IPS-NIHi11 (cell line): ENCODE measurements around the gene CFL1.
A peak's percentile ranks its signal among the peaks of the same experiment; 100 is the strongest.
"Not testable (repeated sequence)": the region's sequence is repeated elsewhere in the genome, so short reads cannot be mapped to it uniquely, and the experiment has no call there.

Experiments used
- DNase-seq: peaks from one replicate; pipeline ENCODE4 v3.0.0; 2012; ENCODE audit warnings: mixed read lengths, low spot score

CFL1 gene

GRCh38 chr11:65857853-65858680, at the start of gene CFL1:
Gene CFL1 (minus strand): TSS chr11:65858180. CDS start chr11:65858099, 81 bp downstream.
- DNase-seq: peak; percentile 79

DNA sequence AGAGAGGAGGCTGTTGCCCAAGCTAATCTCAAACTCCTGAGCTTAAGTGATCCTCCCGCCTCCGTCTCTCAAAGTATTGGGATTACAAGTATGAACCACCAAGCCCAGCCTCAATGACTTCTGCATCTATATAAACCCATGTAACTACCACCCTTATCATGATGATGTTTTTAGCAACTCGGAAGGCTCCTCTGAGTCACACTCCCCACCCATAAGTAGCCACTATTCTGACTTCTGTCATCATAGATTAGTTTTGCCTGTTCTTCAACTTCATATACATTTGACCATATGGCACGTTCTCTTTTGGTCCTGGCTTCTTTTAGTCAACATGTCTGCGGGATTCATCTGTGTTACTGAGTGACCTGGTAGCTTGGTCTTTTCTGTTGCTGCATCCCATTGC, 48.6 kb upstream of the CFL1 start:
- no peak for DNase-seq

- DNase-seq: no peak
Observed at GRCh38 chr11:65903715-65904114, 45.7 kb upstream of the CFL1 start.

- DNase-seq: peak; percentile 55
Observed at GRCh38 chr11:65903068-65903481, 45.1 kb upstream of the CFL1 start.

DNA sequence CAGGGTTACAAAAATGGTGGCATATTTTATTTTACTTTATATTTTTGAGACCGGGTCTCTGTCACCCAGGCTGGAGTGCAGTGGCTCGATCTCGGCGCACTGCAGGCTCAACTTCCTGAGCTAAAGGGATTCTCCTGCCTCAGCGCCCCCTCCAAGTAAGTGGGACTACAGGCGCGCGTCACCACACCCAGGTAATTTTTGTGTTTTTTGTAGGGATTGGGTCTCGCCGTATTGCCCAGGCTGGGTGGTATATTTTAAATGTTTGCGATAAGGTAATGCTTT, 42.9 kb upstream of the CFL1 start:
- no peak for DNase-seq

DNA sequence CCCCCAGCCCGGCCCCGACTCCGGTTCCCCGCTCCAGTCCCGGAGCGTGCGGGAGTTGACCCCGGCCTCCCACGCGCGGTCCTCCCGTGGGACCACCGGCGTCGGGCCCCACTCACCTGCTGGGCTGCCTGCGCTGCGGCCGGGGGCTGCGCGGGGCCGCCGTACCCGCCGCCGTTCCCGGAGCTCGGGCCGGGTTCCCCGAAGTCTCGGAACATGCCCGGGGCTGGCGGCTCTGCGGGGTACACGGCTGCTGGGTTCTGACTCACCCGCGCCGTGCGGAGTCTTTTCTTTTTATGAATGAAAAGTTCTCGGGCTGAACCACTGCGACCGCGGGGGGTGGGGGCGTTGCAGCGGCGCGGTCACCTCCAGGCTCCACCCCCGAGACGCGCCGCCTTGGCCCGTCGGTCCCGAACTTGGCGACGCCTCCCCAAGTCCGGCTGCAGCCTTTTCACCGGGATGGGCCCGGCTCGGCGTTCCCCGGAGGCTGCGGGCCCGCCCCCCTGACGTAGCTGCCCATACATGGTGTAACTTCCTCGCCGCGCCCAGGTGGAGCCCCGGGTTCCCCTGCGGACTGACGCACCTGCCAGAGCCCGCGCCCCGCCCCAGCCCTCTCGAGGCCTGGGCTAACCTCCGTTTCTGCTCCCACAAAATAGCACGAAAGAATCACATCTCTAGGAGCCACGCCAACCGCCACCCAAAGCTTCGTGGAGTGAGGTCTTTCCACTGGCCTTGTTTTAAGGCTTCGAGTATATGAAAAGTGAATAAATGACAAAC, 42.3 kb upstream of the CFL1 start, which contains the start of gene FOSL1:
Gene FOSL1 (minus strand): TSS at position 264 of the 774 bp plus-strand sequence. CDS start 49 bp downstream, at position 215.
- peak; percentile 95 for DNase-seq

DNA sequence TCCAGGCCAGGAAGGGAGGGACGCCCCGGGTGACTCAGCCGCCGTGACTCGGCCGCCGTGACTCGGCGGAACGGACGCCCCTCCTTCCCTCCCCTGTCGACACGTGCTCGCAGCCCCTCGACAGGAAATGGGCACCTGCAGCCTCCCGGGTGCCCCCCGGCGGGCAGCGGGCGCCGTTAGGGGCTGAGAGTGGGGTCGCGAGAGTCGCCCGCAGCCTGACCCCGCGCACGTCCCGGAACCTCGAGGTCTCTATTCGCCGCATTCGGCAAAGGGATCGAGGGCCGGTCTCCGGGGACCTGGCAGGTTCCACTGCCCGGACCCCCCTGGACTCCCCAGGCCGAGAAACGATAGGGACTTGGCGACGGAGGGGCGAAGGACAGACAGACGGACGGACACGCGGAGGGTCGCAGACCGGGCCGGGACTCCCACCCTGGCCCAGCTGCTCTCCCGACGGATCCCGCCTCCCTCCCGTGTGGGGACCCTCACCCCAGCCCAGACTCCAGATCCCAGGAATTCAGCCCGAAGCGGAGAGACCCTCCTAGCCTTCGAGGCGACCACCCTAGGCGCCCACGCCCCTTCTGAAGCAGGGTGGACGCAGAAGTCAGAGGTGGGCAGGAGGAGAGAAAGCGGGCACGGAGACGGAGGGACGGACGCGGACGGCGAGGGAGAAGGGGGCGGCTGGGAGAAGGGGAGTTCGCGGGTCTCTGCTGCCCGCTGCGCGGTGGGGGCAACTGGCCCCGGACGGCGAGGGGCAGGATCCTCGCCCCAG, 41.6 kb upstream of the CFL1 start:
- peak; percentile 64 for DNase-seq

GRCh38 chr11:65898656-65899355, 40.8 kb upstream of the CFL1 start:
- no peak for DNase-seq

DNA sequence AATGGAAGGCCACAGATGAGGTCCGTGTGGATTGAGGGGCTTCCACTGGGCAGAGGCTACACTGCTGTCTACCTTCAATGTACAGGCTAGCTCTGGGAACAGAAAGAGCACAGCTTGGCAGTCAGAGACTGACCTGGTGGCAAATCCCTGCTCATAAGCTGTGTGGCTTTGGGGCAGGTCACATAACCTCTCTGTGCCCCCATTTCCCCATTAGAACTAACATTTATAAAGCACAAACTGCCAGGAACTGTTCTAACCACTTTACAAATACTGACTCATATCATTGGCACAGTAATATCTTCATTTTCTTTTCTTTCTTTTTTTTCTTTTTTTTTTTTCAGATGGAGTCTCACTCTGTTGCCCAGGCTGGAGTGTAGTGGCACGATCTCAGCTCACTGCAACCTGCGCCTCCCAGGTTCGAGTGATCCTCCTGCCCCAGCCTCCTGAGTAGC, 39.1 kb upstream of the CFL1 start:
- no peak for DNase-seq

DNA sequence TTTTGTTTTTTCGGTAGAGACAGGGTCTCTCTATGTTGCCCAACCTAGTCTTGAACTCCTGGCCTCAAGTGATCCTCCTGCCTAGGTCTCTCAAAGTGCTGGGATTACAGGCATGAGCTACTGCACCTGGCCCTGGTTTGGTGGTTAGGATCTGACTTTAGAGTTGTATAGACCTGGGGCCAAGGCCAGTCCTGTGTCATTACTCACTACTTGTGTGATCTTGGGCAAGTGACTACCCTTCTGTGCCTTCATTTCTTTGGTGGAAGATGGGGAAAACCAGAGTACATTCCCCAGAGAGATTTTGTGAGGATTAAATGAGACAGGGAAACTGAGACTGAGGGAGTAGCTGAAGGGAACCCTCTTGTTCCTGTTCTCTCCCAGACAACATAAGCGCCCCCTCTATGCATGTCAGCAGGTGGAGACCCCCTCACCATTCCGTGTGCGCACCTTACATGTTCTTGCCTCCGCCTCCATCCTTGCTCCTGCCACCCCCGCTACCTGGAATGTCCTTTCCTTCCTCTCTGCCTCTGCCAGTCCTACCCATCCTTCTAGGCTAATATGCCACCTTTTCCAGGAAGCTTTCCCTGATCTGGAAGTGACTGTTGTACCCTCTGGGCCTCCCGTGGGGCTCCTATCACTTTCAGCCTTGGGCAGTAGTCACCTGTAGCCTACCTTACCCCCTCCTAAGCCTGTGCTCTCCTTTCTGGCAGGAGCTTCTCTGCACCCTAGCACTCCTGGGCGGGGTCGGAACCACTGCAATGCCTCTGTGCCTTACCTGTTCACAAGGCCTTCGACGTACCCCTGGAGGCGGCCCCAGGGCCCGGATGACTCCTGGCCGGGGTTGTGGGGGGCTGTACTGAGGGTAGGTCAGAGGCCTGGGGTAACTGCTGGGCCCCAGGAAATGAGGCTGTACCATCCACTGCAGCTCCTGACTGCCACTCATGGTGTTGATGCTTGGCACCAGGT, 38.3 kb upstream of the CFL1 start:
- no peak for DNase-seq

DNA sequence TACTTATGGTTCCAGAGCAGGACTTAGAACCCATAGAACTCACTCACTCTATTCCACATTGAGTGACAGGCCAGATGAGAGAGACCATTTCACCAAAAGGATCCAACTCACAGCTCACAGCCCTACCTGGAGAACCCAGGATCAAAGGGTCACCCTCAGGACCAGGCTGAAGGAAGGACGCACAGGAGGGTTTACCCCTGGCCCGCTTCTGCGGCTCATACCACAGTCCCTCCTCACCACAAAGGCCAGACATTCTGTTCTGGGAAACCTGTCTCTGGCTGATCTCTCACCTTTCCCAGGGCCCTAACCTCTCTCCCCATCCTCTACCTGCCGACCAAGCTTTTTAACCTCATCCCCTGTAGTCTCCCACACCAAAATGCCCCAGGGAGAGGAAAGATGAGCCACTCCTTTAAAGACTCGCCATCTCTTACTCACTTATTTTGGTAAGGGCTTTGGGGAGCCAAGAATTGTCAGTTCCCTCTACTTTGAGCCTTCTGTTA, 37.6 kb upstream of the CFL1 start:
- DNase-seq: no peak

- no peak for DNase-seq
Observed at GRCh38 chr11:65894034-65894591, 36.1 kb upstream of the CFL1 start.

DNA sequence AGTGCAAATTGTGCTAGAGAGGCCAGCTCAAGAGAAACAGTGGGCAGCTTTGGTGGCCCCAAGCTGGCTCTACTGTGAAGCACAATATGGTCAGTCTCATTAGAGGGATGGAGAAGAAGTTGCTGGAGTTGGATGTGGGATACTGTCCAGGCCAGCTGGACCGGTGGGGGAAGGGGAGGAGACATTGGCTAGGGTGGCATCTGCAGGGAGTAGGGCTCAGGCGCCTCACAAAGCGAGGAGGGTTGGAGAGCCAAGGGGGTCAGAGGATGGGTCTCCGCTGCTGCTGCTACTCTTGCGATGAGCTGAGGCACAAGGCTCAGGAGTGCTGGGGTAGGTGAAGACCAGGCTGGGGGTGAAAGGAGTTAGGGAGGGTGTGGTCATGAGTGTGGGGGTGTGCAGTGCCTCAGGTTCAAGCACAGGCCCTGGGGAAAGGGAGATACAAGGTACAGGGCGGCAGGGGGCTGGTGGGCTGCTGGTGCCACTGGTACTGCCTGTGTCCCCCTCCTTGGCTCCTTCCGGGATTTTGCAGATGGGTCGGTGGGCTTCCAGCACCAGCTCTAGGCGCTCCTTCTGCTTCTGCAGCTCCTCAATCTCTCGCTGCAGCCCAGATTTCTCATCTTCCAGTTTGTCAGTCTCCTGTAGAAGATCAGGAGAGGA, 34.8 kb upstream of the CFL1 start:
- DNase-seq: no peak

DNA sequence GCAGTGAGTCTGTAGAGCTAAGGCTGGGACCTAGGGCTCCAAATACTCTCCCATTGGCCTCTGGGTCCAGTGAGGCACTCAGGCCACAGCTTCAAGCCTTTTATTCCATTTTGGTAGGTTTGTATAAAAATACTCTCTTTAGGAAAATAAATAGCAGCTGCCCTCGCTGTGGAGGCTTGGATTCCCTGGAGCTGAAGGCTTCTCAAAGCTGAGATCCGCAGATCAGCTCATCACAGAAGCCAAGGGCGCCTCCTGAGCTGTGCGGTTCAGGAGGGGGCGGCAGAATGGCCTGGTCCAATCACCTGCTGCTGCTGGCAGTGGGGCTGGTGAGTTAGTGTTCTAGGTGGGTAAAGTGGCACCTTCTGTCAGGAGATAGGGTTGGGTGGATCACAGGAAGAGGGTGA, 34.2 kb upstream of the CFL1 start:
- DNase-seq: not testable (repeated sequence)

DNA sequence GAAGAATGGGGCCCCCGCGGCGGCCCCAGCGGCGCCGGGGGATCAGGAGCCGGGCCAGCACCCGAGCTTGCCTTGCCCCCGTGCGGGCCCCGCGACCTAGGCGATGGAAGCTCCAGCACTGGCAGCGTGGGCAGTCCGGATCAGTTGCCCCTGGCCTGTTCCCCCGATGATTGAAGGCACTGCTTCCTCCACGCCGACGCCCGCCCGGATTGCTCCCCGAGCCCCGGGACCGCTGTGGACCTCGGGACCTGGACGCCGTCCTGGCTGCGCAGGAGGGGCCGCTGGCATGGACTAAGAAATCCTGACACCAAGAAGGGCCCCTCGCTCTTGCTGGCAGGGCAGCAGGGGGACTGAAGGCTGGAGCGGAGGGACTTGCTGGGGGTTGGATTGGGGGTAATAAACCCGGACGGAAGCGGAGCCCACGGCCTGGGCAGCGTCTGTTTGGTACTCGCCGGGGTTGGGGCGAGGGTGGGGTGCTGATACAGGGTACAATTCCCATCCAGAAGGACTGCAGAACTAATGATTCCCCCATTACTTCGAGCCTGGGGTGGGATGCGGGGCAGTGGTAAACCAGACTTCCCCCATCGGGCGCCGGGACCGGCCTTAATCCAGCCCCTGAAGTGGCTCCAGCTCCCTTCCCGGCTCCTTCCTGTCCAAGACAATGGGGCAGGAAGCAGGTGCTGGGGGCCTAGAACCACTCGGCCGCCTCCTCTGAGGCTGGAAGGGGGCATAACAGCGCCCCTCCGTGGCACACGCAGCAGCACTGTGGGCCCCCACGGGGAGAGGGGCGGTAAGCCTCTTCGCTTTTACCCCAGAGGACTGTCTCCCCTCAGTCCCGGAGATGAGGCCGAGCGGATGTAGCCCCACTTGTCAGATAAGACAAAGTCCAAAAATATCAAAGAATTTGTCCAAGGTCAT, 33.5 kb upstream of the CFL1 start:
- DNase-seq: peak; percentile 57

DNA sequence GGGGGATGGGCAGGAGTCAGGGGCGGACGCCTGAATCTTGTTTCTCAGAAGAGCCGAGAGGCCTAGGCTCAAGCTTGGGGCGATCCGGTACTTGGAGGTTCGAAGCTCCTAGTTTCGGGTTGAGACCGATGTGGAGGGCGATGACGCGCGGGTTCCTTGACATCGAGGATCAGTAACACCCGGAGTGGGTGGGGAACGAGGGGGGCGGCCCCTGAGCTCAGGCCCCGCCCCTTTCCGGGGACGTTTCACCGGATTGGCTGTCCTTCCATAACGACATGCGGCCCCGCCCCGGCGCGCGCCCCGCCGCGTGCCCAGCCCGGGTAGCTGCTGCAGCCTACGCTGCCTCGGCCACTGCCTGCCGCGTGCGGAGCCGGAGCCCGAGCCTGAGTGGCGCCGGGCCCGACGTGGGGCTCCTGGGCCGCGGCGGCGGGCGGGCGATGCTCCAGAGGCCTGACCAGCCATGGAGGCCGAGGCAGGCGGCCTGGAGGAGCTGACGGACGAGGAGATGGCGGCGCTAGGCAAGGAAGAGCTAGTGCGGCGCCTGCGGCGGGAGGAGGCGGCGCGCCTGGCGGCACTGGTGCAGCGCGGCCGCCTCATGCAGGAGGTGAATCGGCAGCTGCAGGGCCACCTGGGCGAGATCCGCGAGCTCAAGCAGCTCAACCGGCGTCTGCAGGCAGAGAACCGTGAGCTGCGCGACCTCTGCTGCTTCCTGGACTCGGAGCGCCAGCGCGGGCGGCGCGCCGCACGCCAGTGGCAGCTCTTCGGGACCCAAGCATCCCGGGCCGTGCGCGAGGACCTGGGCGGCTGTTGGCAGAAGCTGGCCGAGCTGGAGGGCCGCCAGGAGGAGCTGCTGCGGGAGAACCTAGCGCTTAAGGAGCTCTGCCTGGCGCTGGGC, 32.6 kb upstream of the CFL1 start, which contains the start of gene CCDC85B:
Gene CCDC85B (plus strand): TSS at position 350 of the 895 bp plus-strand sequence. CDS start 111 bp downstream, at position 461.
- DNase-seq: peak; percentile 93

DNA sequence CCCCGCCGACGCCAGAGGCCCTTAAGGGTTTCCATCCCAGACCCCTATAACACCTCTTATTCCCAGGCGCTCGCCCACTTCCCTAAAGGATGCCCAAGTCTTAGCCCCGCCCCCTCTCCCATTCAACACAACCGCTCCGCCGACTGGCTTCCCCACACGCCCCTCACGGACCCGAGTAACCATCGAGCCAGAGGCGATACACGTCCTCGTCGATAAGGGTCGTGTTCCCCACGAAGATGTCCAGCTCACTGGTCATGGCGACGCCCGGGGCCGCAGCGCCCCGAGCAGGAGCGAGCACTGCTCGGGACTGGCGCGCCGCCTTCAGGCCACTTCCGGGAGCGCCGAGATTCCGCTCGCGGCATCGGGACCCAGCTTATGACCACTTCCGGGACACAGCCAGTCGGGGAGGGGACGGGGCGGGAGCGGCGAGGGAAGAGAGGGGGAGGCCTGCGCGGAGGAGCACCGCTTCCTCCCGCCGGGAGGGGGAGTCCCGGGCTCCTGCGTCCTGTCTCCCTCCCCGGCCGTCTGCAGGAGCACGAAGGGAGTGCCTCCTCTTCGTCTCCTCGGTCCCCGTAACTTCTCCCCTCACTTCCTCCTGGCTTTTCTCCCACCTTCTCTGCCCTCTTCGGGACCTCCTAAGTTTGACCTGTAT, 30.3 kb upstream of the CFL1 start, which contains the start of gene FIBP:
Gene FIBP (minus strand): TSS at position 309 of the 652 bp plus-strand sequence. CDS start 53 bp downstream, at position 256.
- peak; percentile 94 for DNase-seq
